CD4-positive, alpha-beta T cell treated with Interleukin-12 subunit alpha and Interleukin-12 subunit beta, for 1 hour (primary cell): Measurements from ENCODE around the gene UGGT1.
"Not testable (repeated sequence)": the region's sequence is repeated elsewhere in the genome, so short reads cannot be mapped to it uniquely, and the experiment has no call there.

Experiments used
- DNase-seq: peaks from one replicate; pipeline ENCODE4 v3.0.0-alpha.2; 2020

The UGGT1 gene

DNA sequence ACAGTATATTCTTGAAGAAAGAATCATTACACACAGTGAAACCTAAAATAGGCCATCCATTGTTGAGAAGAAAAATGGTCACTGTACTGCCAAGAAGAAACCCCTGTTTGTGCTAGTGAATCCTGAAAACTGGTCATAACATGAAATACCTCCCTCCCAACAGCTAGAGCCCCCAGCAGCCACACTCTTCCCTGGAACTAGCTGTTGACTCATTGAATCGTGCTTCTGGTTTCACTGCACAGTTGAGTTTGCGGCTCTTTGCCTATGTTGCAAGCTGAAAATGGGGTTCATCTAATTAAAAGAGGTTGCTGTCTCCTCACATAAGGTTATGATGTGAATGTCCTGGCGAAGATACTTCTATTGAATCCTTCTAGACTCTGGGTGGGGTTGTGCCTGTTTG is 86.3 kb downstream of the UGGT1 start:
- no peak for DNase-seq

- DNase-seq, result no peak
Observed at GRCh38 chr2:128178149-128178649, 87.2 kb downstream of the UGGT1 start.

DNA sequence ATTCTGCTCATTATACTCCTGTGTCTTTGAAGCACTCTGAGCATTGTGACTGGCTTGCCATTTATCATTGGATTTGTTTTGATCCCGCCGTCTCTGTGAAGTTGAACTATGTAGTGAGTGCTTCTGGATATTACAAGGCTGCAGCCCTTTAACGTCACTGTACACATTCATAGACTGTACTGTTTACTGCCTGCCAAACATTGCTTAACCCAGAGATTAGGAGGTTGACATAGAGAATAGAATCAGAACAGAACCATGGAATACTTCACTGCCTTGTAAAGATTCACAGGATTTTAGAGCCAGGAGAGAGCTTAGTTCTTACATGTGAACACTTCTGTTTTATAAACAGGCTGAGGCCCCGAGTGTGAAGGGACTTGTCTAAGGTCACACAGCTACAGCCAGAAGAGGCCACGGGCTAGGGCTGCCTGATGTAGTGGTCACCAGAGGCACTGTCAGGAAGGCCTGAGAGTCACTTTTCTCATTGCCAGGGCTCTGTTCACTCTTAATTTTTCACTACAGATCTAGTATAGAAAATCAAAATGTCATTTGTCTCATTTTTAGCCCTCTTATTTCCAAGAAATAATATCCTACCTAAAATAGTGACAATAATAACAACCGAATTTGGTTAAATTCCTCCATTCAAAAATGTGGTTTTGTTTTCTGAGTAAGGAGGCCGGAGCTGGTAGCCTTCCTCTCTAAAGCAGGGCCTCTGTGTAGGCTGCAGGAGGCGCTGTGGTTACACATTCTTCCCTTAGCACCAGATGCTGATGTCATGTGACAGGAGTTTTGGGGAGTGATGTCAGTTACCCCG is 87.9 kb downstream of the UGGT1 start:
- peak; percentile 54 for DNase-seq

GRCh38 chr2:128179461-128179755 is 88.4 kb downstream of the UGGT1 start:
- DNase-seq, result no peak

DNA sequence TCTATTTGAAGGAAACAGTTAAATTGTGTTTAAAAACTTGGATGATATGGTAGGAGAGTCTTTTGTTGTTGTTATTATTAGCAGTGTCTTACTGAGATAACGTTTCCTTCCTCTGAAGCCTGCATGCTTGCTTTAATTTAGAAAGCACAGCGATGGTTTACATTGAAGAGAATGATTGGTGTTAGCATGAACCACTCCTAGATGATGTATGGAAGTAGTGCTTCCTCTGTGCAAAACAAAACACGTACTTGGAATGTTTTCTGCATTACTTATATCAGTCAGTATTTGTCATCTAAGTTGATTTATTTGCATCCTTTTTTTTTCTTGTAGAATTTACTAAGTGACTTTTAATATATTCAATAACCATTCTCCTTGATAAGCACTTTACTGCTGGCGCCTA is 89.0 kb downstream of the UGGT1 start:
- DNase-seq, result no peak

DNA sequence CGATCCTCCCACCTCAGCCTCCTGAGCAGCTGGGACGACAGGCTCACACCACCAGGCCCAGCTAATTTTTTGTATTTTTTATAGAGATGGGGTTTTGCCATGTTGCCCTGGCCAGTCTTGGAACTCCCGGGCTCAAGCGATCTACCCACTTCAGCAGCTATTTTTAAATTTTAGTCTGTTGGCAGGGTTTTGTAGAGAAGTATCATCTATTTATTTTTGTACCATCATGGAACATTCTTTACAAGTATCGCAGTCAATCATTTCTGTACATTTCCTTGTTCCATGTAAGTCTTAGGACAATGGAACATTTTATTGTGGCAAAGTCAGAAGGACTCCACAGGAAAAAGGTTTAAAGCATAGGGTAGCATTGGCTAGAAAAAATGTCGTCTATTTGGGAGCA is 94.6 kb downstream of the UGGT1 start:
- no peak for DNase-seq

DNA sequence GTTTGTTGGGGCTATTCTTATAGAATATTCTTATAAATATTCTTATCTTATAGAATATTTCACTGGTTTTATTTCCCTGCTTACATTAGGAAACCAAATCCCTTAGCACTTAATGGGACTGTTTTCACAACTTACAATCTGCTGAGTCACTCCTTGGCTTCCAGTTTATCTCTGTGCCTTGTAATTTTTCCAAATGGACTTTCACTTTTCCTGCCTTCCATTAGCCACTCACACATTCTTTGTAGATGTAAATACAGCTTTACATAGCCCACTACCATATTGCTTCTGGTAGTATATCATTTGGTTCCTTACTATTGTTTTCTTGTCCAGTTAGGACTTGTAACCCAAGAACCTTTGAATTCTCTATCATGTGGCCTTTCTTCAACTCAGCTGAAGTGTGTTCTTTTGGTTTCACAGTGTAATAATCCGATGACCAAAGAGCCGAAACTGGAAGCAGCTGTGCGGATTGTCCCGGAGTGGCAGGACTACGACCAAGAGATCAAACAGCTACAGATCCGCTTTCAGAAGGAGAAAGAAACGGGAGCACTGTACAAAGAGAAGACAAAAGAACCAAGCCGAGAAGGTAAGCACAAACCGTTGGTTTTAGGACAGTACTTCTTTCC is 96.1 kb downstream of the UGGT1 start:
- DNase-seq, result no peak

DNA sequence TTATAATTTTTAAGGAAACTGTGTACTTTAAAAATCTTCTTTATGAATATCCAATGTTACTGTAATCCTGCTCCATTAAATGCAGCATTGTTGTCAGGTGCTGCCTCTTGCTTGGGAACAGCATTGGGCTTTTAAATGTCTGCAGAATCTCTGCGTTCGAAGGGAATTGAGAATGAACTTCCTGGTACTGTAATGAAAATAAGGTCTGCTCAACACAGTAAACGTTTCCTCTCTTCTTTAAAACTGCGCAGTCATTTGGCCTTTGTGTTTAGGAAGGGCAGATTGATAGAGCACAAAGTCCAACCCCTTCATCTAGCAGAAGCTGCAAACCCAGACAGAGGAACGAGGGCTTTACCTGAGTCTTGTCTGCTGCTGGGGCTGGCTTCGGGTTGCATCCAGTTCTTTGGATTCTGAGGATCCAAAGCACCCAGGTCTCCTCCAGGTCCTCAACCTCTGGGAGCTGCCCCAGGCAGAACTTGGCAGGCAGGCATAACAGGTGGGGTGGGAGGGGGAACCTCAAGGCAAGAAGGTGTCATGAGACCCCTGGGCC is 104.5 kb downstream of the UGGT1 start:
- no peak for DNase-seq

- no peak for DNase-seq
Observed at GRCh38 chr2:128196026-128196425, 105.0 kb downstream of the UGGT1 start.

- DNase-seq, result no peak
Observed at GRCh38 chr2:128196471-128196931, 105.5 kb downstream of the UGGT1 start.

DNA sequence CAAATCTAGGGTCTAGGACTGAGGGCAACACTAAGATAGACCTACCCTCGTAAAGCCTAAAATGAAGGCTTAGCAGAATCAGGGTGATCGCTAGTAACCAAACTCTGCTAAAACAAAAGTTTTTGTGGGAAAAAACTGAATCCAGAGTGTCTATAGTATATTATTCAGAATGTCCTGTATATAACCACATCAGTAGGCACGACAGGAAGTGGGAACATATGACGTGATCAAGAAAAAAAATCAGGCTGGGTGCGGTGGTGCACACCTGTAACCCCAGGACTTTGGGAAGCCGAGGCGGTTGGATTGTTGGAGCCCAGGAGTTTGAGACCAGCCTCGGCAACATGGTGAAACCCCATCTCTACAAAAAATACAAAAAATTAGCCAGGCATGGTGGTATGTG is 106.1 kb downstream of the UGGT1 start:
- no peak for DNase-seq

DNA sequence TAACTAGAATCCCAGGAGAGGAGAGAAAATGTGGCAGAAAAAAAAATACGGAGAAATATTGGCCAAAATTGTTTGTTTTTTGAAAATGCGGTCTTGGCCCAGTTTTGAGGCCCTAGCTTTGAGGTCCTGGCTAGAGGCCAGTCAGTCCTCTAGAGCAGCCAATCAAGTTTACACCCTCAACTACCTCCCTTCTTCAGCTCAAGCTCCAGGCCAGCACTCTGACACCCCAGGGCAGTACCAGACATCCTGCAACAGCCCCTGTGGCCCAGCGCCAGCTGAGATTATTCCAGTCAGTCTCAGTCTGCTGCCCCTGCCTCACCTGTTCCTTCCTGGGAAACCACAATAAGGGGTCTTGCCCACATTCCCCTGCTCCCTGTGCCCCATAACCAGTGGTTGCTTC is 107.7 kb downstream of the UGGT1 start:
- no peak for DNase-seq

- no peak for DNase-seq
Observed at GRCh38 chr2:128199141-128199540, 108.1 kb downstream of the UGGT1 start.

DNA sequence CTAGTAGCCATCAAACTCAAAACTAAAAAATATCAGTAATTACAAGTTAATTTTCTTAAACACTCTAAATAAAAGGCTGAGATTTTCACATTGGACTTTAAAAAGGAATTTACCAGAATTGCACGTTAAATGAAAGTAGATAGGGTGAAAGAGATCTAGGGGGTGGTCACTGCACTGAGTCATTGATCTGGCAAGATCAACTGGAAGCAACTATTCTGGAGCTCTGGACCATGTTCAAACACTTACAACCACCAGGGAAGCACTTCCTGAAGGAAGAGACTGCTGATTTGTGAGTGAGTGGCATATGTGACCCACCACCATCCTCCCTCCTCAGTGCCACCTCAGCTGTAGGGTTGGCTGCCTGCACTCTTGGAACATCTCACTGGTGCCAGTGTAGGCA is 111.8 kb downstream of the UGGT1 start:
- DNase-seq, result no peak

GRCh38 chr2:128206245-128206644 is 115.2 kb downstream of the UGGT1 start:
- no peak for DNase-seq

DNA sequence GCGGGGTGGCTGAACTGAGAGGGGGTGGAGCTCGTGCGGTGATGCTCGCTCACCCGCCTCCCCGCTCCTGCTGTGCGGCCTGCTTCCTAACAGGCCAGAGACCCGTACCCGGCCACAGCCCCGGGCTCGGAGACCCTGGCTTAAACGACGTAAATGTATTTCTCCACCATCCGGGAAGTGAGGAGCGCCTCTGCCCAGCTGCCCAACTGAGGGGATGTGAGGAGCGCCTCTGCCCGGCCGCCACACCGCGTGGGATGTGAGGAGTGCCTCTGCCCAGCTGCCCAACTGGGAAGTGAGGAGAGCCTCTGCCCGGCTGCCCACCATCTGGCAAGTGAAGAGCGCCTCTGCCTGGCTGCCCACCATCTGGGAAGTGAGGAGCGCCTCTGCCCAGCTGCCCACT is 117.0 kb downstream of the UGGT1 start:
- DNase-seq, result no peak

DNA sequence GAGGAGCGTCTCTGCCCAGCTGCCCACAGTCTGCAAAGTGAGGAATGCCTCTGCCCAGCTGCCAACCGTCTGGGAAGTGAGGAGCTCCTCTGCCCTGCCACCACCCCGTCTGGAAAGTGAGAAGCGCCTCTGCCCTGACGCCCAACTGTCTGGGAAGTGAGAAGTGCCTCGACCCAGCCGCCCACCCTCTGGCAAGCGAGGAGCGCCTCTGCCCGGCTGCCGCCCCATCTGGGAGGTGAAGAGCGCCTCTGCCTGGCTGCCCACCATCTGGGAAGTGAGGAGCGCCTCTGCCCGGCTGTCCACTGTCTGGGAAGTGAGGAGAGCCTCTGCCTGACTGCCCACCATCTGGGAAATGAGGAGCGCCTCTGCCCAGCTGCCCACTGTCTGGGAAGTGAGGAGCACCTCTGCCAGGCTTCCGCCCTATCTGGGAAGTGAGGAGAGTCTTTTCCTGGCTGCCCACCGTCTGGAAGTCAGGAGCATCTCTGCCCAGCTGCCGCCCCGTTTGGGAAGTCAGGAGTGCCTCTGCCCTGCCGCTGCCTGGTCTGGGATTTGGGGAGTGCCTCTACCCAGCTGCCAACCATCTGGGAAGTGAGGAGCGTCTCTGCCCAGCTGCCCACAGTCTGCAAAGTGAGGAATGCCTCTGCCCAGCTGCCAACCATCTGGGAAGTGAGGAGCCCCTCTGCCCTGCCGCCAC is 117.8 kb downstream of the UGGT1 start:
- not testable (repeated sequence) for DNase-seq

- DNase-seq, result no peak
Observed at GRCh38 chr2:128214251-128214650, 123.3 kb downstream of the UGGT1 start.

GRCh38 chr2:128214866-128215460 is 124.0 kb downstream of the UGGT1 start:
- no peak for DNase-seq

GRCh38 chr2:128215897-128216642 is 125.1 kb downstream of the UGGT1 start:
- no peak for DNase-seq

GRCh38 chr2:128217671-128218070 is 126.7 kb downstream of the UGGT1 start:
- DNase-seq, result no peak

DNA sequence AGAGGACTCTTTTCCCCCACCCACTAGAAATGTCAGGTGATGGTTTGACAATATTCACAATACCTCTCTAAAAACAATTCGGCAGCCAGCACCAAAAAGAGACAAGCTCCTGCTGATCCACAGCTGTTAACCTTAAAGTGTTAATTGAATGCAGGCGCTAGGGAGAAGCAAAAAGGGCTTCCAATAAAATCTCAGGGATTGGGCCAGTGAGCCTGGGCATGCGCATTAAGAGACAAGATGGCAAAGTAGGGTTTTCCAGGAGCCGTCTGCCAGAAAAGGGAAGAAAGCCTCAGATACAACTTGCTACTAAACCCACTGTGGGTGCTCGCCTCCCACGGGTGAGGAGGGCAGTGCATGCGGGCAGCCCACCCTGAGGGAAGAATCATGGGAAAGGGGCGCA is 128.9 kb downstream of the UGGT1 start:
- DNase-seq, result no peak

GRCh38 chr2:128227862-128228261 is 136.9 kb downstream of the UGGT1 start:
- no peak for DNase-seq
